HL-60/S4 treated with phorbol 12-myristate 13-acetate at 8.2 ng/mL for 4 days and 3 days (cell line): Measurements from ENCODE around the gene PPM1E.

Experiments used
- in situ Hi-C: fragments of 300-500 bp; cut with MboI; formaldehyde crosslinking; loops from 2 replicates; pipeline ENCODE4 v1.15.0; 2022; ENCODE audit warnings: low sequenced_read_pairs

Gene PPM1E

DNA sequence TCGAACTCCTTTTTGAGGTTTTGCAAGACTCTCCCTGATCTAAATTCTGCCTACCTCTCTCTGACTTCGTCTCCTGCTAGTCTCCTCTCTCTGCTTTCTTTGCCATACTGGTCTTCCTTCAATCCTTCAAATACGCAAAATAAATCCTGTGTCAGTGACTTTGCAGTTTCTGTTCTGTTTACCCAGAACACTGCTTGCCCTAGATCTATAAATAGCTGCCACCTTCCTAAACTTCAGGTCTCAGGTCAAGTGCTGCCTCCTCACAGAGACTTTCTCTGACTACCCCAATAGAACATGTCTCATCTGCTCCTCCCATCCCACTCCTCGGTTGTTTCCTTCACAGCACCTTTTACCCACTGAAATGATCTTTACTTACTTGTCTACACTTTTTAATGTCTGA, 272.1 kb downstream of the PPM1E start:
- in situ Hi-C loops: no loop called here

DNA sequence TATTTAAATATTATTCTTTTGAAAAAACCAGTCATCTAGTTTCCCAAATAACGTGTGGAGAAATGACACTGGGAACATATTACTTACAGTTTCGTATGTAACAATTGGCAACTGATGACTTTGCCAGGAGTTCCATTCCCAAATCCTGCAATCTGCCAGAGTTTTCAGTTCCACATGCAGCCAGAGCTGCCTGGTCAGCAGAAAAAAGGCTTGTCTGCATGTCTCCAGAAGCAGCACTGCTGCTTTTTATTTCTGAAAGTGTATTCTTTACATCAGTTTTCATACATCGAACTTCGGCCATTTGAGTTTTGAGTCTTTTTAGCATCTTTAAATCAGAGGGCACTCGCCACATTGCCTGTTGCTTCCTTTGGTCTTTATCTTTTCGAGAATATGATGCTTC, 272.7 kb downstream of the PPM1E start:
- in situ Hi-C loops: no loop called here

DNA sequence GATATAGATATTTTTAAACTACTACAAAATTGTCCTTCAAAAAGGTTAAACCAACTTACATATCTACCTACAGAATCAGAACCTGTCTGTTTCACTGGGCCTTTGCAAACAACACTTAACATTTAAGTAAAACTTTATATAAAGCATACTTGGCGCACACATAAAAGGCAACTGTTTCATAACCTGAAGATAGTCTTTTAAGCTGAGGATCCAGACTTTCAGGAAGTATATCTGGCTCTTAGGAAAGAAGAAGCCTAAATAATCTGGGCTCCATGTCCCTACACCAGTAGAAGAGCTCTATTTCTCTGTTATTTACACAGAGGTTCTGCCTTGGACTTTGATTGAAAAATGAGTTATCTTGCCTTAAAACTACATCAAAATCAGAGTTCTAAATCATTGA, 275.2 kb downstream of the PPM1E start:
- in situ Hi-C loops: no loop called here
